GM12875 (cell line): Measurements from ENCODE around the gene CDH6.

Source experiments
- H3K4me3 ChIP-seq: one replicate; pipeline ENCODE4 v1.5.1; 2011; ENCODE audit warnings: low read depth, low read length, control low read depth
- TF ChIP-seq, protein P1 (sequence below): IDR thresholded peaks from 2 replicates; pipeline ENCODE4 v1.5.1; 2011; ENCODE audit warnings: low read depth, mild to moderate bottlenecking, control low read depth, inconsistent platforms, low read length, moderate library complexity, borderline replicate concordance; ENCODE audit not compliant: insufficient read depth

The CDH6 gene

DNA sequence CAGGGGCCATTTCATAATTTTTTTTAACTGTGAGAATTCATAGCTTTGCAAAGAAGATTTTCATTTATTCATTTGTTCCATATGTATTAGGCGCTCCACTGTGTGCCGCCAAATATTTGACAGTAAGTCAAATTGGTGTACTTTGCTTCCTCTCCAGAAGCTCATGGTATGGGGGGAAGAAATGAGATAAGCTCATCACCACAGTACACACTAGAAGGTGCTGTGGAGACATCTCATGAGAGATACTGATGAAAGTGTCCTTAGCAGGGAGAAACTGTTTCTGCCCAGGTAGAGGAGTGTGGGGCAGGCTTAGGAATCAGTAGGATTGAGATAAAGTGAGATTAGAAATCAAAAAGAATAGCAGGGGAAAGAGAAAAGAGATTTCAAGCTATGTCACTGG is 136.2 kb downstream of the CDH6 start:
- H3K4me3 ChIP-seq: no peak overlapping the region
- TF ChIP-seq, protein P1, sequence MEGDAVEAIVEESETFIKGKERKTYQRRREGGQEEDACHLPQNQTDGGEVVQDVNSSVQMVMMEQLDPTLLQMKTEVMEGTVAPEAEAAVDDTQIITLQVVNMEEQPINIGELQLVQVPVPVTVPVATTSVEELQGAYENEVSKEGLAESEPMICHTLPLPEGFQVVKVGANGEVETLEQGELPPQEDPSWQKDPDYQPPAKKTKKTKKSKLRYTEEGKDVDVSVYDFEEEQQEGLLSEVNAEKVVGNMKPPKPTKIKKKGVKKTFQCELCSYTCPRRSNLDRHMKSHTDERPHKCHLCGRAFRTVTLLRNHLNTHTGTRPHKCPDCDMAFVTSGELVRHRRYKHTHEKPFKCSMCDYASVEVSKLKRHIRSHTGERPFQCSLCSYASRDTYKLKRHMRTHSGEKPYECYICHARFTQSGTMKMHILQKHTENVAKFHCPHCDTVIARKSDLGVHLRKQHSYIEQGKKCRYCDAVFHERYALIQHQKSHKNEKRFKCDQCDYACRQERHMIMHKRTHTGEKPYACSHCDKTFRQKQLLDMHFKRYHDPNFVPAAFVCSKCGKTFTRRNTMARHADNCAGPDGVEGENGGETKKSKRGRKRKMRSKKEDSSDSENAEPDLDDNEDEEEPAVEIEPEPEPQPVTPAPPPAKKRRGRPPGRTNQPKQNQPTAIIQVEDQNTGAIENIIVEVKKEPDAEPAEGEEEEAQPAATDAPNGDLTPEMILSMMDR: no peak

DNA sequence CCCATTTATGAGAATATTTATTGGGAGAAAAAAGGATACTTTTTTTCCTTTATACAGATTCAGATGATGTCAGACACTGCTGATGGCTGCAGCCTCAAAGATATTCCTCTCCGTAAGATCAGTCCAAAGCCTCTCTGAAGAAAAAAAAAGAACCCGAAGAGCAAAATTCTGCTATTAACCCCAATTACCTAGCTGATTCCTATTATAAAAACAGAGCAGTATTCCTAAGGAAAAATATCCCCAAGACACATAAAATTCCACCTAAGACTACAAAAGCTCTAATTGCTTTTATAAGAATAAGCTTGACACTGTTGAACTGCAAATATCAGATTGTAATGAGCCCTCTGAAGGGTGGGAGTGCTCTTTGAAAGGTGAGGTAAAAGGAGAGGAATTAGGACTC is 138.7 kb downstream of the CDH6 start:
- no peak overlapping the region for H3K4me3 ChIP-seq
- TF ChIP-seq, protein P1: no peak

DNA sequence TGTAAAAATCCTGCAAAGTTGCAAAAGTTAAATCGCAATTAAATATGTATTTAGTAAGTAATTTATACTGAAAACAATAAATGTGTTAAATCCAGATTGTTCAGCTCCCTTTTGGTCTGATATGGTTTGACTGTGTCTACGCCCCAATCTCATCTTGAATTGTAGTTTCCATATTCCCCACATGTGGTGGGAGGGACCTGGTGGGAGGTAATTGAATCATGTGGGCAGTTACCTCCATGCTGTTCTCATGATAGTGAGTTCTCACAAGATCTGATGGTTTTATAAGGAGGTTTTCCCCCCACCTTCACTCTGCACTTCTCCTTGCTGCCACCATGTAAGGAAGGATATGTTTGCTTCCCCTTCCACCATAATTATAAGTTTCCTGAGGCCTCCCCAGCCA is 140.0 kb downstream of the CDH6 start:
- TF ChIP-seq, protein P1: no peak
- H3K4me3 ChIP-seq: no peak overlapping the region

DNA sequence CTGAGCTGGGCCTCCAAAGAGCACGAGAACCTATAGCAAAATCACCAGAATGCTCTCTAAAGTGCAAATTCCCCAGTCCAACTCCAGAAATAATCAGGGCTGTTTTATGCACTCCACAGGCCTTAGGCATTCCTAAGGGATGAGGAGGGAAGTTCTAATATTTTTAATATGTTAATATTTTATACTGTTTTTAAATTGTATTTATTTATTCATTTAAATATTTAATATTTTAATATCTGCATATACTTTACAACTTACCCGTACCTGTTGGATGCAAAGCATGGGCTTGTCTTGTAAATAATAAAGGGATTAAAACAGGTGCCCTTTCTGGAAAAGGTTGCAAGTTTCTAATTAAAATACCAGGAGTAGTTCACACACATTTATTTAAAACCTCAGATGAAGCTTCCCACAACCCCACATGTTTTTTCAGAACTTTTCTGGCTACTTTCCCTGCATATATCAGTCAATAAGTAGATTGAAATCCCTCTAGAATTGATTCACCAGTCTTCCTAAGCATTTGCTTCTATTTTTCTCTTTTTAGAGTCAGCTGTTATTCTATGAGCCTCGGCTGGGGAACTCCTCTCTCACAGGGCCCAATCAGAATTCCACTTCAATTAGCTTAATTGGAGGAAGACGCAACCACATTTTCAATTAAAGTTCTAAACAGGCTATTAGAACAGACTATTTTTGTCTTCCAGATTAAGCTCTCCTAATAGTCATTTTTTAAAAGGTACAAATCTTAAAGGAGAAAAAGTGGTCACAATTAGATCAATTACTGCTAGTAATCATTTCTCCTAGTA is 140.8 kb downstream of the CDH6 start:
- no peak overlapping the region for H3K4me3 ChIP-seq
- TF ChIP-seq, protein P1: no peak

DNA sequence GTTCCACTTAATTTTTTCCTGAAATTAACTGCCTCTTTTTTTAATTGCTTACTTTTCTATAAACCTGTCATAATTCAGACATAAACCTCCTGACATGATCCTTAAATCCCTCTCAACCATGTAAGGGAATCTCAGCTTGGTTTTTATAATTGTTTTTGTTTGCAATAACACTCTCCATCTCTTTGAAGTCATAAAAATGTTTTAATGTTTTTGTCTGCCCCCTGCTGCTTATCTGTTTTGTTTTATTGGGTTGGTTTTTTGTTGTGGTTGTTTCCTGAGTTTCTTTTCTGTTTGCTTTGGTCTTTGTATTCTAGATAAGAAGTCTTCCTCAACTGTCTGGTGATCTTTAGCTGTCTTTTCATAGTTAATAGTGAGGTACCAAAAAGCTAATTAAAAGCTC is 142.0 kb downstream of the CDH6 start:
- TF ChIP-seq, protein P1: no peak
- no peak overlapping the region for H3K4me3 ChIP-seq

DNA sequence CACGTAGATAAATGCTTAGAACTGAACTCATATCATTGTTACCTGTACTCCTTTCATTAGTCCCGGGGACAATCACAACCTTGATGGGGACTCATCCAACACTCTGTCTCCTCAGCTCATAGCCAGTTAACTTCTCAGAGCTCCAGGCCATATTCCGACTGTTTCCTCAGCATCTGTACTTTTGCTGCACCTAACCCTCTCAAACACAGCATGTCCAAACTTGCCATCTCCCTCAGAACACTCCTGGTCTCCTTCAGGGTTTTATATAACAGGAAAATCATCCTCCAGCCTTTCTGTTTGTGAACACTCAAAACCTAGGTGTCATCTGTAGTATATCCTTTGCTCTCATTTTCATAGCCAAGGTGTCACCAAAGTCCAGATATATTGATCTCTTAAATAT is 150.5 kb downstream of the CDH6 start:
- TF ChIP-seq, protein P1: no peak
- no peak overlapping the region for H3K4me3 ChIP-seq

DNA sequence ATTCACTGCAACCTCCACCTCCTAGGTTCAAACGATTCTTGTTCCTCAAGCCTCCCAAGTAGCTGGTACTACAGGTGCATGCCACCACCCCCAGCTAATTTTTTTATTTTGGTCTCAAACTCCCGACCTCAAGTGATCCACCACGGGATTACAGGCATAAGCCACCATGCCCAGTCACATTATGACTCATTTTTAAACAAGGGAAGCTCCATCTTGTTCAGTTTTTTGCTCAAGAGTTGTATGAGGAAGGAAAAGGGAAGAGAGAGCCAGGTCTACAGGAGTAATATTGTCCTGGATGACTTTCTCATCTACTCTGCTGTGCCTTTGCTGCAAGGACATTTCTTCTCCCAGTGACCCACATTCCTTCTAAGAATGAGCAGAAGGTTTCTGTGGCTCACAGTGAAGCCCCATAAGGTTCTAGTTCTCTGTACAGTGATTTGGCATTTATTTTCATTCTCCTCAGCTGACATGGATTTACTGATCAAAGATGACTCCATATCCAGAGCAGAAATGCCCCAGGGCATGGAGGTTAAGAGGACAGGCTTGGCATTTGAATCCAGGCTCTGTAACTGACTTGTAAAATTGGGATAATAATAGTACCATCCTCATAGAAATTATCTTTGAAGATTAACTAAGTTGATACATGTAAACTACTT is 153.5 kb downstream of the CDH6 start:
- H3K4me3 ChIP-seq: no peak overlapping the region
- TF ChIP-seq, protein P1: no peak
